Inflammatory macrophage (primary cell): Measurements from ENCODE around the gene FAM50A.
A peak's percentile ranks its signal among the peaks of the same experiment; 100 is the strongest.

Experiments
- DNase-seq, 2 donors: peaks; one replicate each; pipeline ENCODE4 v3.0.0-alpha.2; 2020 to 2022

Gene FAM50A

DNA sequence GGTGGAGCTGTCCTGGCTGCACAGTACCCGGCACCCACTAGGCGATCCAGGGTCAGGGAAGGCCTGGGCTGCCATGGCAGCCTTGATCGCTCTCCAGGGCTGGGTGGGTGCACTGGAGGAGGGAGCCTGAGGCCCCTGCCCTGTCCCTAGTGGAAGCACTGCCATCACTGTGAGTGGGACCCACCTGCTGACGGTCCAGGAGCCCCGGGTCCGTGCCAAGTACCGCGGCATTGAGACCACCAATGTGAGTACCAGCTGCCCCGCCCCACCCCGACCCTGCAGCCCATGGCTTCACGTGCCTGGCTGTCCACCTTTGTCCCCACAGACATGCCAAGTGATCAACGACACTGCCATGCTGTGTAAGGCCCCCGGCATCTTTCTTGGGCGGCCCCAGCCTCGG lies 23.0 kb downstream of the FAM50A start:
- no peak for DNase-seq

DNA sequence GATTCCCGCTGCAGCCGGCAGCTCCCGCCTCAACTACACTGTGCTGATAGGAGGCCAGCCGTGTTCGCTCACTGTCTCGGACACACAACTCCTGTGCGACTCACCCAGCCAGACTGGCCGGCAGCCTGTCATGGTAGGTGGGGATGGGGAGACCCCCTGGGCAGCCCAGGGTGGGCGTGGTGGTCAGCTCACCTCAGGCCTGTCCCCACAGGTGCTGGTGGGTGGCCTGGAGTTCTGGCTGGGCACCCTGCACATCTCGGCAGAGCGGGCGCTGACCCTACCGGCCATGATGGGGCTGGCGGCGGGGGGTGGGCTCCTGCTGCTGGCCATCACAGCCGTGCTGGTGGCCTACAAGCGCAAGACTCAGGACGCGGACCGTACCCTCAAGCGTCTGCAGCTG lies 23.6 kb downstream of the FAM50A start:
- no peak for DNase-seq

DNA sequence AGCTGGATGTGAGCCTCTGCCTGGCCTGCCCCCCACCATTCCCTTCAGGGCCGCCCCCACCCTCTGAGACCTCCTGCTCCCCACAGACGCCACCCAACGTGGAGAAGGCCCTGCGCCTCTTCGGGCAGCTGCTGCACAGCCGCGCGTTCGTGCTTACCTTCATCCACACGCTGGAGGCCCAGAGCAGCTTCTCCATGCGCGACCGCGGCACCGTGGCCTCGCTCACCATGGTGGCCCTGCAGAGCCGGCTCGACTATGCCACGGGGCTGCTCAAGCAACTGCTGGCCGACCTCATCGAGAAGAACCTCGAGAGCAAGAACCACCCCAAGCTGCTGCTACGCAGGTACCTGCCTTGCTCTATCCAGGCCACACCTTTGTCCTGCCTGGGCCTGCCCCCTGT lies 24.3 kb downstream of the FAM50A start:
- DNase-seq, result no peak

DNA sequence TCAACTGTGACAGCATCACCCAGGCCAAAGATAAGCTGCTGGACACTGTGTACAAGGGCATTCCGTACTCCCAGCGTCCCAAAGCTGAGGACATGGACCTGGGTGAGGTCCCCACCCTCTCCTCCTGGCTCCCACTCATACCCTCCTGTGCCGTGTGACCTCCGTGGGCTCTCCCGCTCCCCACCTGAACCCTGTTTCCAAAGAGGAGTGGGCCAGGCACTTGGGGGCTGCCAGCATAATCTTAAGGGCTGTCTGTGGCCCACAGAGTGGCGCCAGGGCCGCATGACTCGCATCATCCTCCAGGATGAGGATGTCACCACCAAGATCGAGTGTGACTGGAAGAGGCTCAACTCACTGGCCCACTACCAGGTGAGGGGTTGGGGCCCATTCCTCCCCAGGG lies 25.2 kb downstream of the FAM50A start:
- DNase-seq, result no peak

DNA sequence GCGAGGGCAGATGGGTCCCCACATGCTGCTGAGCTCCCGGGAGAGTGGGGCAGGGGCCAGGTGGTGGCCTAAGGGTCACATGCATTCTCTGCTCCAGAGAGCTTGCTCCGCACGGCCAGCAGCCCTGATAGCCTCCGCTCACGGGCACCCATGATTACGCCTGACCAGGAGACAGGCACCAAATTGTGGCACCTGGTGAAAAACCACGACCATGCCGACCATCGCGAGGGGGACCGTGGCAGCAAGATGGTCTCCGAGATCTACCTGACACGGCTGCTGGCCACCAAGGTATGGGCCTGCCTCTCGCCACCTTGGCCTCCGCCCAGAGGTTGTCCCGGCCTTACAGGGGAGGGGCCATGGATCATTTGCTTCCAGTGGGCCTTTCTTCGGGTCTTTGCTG lies 25.9 kb downstream of the FAM50A start:
- no peak for DNase-seq

DNA sequence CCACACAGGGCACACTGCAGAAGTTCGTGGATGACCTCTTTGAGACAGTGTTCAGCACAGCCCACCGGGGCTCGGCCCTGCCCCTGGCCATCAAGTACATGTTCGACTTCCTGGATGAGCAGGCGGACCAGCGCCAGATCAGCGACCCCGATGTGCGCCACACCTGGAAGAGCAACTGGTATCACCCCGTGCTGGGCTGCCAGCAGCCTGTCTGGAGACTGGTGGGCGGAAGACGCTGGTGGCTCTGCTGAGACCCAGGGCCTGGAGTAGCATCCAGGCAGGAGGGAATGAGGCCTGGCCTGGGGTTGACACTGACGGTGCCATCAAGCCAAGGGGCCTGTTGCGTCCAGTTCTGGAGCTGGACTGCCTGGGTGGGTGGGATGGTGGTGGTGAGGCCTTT lies 26.5 kb downstream of the FAM50A start:
- no peak for DNase-seq

DNA sequence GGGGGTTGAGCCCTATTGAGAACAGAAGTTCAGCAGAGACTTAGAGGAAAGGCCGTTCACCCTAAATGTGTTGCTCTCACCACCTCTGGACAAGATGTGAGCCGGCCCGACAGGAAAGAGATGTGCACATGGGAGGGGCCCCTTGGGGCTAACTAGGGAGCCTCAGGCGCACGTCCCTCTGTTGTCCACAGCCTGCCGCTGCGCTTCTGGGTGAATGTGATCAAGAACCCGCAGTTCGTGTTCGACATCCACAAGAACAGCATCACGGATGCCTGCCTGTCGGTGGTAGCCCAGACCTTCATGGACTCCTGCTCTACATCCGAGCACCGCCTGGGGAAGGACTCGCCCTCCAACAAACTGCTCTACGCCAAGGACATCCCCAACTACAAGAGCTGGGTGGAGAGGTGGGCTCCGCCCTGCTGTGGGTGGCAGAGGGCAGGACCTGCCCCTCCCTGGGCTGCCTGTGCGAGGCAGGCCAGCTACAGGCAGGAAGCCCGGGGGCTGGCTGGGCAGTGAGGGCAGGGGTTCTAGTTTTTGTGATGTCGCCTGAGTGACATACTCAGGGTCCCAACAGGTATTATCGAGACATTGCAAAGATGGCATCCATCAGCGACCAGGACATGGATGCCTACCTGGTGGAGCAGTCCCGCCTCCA lies 27.1 kb downstream of the FAM50A start:
- DNase-seq, result no peak

DNA sequence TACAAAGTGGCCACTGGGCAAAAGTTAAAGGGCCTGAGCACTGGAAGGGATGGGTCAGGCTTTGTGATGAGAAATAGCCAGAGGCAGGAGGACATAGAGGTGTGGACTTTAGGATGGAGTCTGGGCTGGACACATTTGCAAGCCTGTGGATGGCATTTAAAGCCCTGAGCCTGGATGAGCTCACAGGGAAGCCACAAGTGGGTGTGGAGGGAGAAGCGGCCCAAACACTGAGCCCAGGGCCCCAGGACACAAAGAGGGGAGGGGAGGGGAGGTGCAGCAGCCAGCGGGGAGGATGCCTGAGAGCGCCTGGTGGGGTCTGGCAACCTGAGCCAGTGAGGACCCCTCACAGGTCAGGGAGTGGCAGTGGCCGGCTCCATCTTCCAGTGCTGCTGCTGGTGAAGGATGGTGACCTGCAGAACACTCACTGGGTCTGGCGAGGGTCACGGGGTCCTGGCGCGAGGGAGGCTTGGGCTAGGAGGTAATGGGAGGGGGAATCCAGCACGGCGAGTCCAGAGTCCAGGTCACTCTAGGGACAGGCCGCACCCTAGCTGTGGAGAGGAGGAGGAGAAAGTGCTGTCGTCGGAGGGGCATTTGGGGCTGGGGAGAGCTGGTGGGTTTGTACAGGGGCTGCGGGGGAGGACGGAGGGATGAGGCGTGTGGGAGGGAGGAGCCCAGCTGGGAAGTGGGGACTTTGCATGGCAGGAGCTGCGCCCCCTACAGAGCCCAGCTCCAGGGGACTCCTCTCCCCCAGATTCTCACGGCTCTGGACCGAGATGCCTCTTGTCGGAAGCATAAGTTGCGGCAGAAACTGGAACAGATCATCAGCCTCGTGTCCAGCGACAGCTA lies 28.1 kb downstream of the FAM50A start:
- DNase-seq, result no peak

DNA sequence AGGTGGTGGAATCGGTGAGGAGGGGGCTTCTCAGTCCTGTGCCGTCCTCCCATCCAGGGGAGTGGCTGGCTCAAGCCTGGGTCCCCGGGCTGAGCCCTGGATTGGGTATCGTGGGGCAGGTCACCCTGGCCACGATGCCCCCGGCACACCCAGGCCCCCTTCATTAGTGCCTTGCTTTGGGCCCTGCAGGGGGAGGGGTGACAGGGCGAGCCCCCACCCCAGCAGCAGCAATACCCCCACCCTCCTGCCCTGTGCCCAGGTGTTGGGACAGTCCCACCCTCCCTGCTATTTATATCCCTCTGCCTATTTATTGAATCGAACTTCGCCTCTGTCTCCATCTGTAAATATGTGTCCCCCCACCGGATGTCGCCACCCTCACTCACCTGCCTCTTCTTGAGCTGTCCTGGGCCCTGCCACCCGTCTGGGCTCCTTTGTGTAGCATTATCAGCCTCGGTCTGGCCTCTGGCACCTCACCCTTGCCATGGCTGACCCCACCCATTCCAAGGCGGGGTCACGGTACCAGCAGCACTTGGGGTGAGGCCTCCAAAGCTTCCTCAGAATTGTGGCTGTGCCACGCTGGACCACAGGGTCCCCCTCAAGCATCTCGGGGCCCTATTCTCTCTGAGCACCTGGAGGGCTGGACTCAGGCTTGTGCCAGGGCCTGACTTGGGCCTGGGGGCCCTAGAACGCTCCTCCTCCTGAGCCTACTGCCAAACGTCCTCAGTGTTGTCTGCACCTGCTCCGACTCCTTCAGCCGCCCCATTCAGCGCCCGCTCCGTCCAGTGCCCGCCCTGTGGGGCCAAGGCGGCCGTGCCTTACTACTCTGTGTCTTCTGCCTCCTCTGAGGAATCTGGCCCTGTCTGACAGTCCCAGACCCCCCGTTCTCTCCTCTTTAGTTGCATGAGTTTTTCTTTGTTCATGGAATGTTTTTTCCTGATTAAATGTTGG lies 29.0 kb downstream of the FAM50A start:
- no peak for DNase-seq

DNA sequence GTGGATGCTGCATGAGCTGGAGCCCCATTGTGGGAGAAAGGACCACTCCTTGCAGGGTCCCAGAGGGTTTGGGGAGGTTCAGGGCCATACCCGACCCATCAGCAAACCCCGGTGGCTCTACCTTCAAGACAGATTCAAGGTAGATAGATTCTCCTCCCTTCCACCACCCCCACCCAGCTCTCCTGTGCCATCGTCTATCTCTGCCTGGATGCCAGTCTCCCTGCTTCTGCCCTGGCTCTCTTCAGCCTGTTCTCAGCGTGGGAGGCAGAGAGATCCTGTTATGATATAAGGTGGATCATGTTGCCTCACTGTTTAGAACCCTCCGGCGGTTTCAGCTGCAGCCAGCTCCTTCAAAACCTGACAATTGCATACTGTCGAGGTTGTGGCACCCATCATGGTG lies 29.7 kb downstream of the FAM50A start:
- DNase-seq, result no peak

DNA sequence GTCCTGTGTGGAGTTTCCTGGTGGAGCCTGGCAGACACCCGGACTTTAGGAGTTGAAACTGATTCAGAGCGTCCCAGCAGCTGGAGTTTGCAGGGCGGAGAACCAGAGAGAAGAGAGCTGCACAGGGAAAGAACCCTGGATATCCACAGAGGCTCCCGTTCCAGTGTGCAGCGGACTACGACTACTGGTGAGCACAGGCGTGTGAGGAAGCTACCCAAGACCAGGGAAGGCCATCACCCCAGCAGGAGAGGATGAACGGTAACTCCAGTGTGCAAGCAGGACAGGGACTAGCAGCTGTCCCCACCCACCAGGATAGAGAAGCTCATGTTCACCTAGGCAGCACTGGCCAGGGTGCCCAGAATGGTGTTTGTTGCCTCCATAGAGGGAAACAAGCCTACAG lies 32.9 kb downstream of the FAM50A start:
- no peak for DNase-seq

DNA sequence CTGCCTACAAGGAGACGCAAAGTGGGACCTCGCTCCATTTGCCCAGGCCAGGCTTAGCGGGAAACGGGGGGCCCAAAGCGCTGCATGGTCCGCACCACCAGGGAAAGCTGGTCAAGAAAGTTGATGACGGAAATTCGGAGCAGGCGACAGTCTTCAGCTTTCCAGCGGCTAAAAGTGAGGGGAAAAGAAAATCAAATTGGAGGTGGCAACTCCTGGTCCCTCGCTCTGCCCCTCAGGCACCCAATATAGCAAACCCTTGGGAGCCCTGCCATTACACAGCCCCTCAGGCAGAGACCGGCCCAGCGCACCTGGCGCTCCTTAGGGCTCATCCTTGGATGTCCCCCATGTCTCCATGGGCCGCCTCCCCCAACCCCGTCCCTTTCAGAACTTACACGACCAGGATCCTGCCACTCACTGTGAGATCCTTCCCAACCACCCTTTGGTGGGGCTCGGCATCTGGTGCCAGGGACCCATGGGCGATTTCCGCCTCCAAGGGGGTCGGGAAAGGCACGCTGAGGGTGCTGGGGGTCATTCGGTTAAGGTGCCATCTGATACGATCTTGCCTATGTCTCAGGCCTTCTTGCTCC lies 34.0 kb downstream of the FAM50A start:
- no peak for DNase-seq

DNA sequence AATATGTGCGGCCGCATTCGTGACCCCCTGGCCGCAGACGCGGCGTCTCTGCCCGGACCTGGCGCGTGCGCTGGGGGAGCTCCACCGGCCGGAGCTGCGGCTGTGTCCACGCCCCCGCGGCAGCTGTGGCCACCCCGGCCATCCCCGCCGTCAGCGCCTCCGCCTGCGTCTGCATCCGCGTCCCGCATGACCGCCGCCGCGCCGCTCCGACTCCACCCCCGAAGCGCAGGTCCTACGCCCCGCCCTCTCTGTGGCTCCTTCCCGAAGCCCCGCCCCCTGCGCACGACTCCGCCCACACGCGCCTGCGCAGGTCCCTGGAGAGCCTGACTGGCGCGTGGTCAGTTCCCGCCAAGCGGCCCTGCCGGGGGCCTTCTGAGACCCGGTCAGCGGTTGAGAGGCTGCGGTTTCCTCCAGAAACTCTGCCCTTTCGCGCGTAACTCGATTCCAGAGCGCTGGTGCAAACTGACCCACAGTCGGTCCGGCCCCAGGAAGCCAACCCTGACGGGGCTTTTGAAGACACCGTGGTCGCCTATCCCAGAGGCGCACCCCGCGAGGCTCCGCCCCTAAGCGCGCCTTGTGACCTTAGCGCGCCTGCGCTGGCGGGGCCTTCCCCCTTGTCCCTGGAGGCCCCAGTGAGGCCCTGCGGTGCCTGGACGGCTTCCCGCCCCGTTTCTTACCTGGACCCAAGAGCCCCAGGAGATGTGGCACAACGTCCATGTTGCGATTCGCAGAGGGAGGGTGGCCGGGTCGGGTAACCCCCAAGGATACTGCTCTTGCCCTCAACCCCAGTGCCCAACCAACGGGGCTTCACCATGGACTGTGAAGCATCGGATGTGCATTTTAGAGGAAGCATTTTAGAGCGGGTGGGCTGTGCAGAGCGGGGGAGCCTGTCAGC lies 35.0 kb downstream of the FAM50A start, which contains the start of gene LAGE3:
Gene LAGE3, minus strand, starts transcription at position 554 of the 895 bp plus-strand sequence. Its CDS starts 366 bp downstream, at position 188.
- peak; percentile 90 to 94 for DNase-seq

DNA sequence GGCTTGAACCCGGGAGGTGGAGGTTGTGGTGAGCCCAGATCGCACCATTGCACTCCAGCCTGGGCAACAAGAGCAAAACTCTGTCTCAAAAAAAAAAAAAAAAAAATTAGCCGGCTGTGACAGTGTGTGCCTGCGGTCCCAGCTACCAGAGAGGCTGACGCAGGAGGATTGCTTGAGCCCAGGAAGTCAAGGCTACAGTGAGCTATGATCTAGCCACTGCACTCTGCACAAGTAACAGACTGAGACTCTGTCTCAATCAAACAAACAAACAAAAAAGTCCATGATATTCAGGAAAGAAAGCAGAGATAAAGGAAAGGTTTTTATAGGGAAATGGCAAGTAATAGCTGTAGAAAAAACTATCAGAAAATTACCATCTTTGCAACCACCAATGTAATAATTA lies 37.3 kb downstream of the FAM50A start:
- no peak for DNase-seq

DNA sequence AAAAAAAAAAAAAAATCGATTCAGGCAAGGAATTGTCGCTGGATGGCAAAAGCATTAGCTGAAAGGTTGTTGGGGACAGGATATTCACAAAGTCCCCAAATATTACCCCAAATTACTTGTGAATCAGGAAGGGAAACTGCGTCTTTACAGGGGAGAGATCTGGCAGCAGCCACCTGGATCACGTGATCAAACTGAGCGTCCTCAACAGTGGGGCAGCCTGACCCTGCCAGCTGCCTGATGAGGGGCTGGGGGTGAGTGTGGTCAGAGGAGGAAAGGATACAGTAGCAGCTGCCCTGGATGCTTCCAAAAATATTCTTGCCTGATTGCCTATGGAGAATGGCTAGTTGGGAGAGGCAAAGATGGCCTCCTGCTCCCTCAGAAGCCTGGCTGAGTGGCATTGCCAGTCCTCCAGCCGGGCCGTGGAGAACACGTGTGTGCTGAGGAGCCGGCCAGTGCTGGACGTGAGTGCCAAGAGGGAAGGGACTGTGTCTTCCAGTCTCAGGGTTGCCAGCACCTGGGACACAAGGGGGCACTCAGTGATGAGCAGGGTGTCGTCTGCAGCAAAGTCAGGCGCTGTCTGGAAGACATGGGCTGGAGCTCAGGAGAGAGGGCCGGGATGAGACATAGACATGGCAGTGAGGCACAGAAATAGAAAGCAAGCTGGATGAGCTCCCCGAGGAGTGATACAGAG lies 38.1 kb downstream of the FAM50A start:
- no peak for DNase-seq

DNA sequence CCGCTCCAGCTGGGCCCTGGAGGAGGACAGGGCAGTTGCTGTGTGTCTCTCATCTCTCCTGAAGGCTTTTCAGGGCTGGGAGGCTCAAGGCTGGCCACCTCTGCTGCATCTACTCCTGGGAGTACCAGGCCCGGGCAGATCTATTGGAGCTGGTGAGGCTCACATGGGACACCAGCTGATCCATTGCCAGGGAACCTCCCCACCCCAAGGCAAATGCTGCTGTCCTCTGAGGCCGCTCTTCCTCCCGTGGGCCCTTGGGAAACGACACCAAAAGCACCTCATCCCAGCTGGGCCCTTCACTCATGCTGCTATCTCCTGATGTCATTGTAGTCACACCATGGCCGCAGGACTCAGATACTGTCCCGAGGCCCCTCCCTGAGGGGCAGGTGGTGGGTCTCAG lies 38.8 kb downstream of the FAM50A start:
- no peak for DNase-seq

DNA sequence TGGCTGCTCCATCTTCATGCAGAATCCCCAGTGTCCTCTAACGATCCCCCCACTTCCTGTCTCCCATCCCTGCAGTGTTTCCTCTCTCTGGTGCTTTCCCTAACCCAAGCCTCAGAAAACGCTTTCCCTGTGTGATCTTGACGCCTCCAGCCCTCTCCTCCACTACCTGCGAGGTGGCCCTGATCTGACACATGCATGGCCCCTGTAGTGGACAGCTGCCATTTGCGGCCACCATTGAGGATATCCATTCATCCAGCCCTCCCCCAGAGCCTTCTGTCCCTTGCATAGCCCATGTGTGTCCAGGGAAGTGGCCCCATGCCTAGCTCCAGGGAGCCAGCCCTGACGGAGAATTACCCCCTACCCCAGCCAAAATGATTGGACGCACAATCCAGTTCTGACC lies 39.4 kb downstream of the FAM50A start:
- no peak for DNase-seq

DNA sequence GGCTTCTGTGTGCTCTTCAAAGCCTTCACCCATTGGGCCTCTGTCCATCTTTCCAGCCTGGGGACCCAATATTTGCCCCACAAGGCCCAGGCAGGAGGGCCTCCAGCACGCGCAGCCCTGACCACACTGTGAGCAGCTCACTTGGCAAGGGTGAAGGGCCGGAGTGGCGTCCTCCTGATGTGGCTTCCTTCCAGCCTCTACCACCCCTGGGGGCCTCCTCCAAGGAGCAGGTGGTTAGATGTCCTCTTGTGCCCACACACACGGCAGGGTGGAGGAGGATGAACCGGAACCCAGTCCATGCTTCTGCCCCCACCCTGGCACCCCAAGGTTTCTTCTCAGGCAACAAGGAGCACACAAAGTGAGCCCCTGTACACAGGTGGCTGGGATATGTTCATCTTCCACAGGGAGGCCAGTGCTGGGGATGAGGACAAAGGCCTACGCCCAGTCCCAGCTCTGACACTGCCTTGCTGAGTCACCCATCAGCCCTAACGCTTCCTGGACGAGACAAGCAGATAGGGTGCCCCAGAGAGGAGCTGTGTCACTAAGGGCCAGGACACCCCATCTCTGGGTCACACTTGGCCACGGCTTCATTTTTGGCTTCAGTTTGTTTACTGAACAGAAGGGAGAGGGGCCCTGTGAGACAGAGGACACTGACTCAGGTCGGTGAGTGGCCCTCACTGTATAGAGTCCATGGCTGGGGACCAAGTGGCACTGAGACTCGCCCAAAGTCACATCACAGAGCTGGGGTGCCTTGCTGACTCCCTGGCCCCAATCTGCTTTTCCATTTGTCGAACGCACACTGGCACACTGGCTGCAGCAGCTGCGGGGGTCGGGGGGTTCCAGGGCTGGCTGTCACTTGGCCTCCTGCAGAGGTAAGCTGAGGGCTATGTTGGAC lies 40.6 kb downstream of the FAM50A start:
- DNase-seq, result peak in 1 of 2 donors; percentile 47

DNA sequence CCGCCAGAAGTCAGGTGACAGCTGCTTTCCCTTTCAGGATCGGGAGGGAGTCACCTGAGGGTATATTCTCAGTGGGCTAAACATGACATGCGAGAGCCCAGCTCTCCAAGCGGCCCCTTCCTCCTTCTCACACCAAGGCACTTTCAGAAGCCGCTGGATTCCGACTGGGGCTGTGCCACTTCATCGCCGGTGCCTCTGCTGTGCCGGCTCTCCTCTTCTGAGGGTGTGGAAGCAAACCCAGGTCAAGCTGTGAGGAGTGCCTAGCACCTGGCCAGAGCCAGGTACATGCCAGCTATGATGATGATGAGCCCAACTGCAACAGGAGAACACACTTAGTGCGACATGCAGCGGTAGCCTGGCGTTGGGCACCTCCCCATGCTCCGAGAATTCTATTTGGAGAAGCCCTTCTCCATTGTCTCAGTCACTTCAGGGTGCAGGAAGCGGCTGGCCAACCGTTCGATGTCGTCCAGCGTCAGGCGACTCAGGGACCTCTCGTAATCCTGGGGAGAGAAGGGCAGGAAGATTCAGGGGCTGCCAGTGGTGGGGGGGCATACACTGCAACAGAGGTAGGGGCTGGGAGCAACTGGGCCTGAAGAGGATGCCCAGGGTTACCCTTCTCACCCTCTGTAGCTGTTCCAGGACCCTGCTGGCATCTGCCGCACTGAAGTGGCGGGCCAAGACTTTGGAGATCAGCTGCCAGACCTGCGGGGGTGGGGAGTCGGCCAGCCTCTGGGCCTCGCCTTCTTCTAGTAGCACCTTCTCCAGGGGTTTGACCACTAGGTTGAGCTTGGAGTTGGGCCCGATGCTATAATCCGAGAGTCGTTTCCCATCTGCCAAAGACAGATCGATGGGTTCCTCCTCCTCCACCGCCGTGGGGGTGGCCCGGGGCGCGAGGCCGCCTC lies 41.5 kb downstream of the FAM50A start:
- no peak for DNase-seq
